T47D (cell line): ENCODE data around the gene MIEN1.
"Not testable (repeated sequence)": the region's sequence is repeated elsewhere in the genome, so short reads cannot be mapped to it uniquely, and the experiment has no call there.

Experiments
- DNase-seq, 2 experiments: peaks; one replicate each; pipeline versions ENCODE4 v3.0.0 to v3.0.0-alpha.2; 2011 to 2012; ENCODE audit warnings: low read depth in 1 of 2, low spot score in 1 of 2
- JUND ChIP-seq: IDR thresholded peaks from 2 replicates; pipeline ENCODE4 v1.6.1; 2012; ENCODE audit warnings: low read depth
- in situ Hi-C: cut with HindIII; loops from 2 replicates; pipeline ENCODE4 v1.10.0; 2016; ENCODE audit warnings: low sequenced_read_pairs, low pct_unique_long_range_greater_than_20kb

The MIEN1 gene

DNA sequence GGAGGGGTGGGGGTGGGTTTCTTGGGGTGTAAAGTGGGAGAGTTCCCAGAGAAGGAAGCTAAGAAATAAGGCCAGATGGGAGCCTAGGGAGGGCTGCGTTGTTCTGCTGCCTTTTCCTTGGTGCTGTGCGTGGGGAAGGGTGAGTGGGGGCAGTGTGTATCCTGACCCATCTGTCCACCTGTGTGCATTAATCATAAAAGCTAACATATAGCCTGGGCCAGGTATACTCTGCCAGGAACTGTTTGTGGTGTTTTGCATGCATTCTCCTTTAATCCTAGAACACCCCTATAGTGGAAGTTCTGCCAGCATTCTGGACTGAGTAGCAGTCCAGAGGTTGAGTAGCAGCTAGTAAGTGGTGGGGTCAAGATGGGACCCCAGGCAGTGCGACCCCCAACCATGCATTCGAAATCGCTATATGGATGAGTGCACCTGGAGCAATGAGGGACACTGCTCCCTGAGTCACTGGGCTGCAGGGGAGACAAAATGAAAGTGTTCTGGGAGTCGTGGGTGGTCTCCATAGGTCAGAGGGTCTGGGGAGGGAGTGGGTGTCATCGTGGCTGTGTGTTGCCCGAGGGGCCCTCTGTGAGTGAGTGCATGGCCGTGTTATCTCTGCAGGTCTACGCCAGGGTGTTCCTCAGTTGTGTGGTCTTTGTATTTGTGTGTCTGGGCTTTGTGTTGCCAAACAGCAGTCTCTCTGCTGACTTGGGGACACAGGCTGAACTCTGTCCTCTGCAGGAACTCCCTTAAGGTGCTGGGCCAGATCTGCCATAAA, 29.1 kb downstream of the MIEN1 start:
- in situ Hi-C loops: no loop called here
- DNase-seq: peak; percentile 62 to 78
- no peak for TF ChIP-seq JUND

DNA sequence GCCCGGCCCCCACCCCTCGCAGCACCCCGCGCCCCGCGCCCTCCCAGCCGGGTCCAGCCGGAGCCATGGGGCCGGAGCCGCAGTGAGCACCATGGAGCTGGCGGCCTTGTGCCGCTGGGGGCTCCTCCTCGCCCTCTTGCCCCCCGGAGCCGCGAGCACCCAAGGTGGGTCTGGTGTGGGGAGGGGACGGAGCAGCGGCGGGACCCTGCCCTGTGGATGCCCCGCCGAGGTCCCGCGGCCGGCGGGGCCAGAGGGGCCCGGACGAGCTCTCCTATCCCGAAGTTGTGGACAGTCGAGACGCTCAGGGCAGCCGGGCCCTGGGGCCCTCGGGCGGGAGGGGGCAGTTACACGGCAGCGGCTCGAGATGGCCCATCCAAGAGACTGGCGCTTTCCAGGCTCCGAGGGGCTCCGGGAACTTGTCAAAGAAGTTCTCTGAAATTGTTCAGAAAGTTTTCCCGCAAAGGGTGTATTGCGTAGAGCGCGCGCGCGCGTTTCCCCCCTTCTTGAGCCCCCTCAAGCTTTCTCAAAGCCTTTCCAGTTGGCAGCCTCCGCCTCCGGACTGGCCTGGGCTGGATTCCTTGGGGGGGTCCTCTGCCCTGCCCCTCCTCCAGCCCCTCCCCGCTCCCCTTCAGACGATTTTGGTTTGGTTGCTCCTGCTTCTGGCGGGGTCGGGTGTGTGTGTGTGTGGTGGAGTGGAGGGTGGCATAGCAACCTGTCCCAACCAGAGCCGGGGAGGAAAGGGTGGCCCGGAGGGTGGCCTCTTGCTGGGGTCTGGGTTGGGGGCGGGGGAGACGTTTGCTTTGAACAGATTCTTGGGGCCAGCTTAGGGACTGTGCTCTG, 30.0 kb downstream of the MIEN1 start:
- in situ Hi-C loops: no loop called here
- peak in 1 of 2 experiments; percentile 39 for DNase-seq
- TF ChIP-seq JUND: no peak

DNA sequence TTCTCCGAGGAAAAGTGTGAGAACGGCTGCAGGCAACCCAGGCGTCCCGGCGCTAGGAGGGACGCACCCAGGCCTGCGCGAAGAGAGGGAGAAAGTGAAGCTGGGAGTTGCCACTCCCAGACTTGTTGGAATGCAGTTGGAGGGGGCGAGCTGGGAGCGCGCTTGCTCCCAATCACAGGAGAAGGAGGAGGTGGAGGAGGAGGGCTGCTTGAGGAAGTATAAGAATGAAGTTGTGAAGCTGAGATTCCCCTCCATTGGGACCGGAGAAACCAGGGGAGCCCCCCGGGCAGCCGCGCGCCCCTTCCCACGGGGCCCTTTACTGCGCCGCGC, 30.5 kb downstream of the MIEN1 start, which contains the start of gene ERBB2:
TSS of gene ERBB2 (plus strand) at position 247 of the 330 bp plus-strand sequence. CDS start 175 bp downstream, outside the sequence.
- DNase-seq: peak; percentile 88 to 95
- in situ Hi-C loops: no loop called here
- no peak for TF ChIP-seq JUND

DNA sequence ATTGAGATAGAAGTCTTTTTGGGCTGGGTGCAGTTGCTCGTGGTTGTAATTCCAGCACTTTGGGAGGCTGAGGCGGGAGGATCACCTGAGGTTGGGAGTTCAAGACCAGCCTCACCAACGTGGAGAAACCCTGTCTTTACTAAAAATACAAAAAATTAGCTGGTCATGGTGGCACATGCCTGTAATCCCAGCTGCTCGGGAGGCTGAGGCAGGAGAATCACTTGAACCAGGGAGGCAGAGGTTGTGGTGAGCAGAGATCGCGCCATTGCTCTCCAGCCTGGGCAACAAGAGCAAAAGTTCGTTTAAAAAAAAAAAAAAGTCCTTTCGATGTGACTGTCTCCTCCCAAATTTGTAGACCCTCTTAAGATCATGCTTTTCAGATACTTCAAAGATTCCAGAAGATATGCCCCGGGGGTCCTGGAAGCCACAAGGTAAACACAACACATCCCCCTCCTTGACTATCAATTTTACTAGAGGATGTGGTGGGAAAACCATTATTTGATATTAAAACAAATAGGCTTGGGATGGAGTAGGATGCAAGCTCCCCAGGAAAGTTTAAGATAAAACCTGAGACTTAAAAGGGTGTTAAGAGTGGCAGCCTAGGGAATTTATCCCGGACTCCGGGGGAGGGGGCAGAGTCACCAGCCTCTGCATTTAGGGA, 31.0 kb downstream of the MIEN1 start:
- not testable (repeated sequence) for DNase-seq

DNA sequence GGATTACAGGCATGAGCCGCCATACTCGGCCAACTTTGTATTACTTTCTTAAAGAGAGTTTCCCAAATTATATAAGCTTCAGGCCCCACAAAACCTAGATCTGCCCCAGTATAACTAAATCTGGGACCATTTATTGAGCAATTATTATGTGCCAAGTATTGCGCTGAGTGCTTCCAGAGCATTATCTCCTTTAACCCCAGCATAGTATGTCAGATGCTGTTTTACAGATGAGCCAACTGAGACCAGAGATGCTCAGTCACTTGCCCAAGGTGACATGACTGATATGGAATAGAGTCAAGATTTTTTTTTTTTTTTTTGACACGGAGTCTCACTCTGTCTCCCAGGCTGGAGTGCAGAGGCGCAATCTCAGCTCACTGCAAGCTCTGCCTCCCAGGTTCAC, 32.4 kb downstream of the MIEN1 start:
- no peak for TF ChIP-seq JUND
- in situ Hi-C loops: no loop called here

More for the DNA sequence above, 31.0 kb downstream of the MIEN1 start:
- in situ Hi-C loops: not testable (repeated sequence)

DNA sequence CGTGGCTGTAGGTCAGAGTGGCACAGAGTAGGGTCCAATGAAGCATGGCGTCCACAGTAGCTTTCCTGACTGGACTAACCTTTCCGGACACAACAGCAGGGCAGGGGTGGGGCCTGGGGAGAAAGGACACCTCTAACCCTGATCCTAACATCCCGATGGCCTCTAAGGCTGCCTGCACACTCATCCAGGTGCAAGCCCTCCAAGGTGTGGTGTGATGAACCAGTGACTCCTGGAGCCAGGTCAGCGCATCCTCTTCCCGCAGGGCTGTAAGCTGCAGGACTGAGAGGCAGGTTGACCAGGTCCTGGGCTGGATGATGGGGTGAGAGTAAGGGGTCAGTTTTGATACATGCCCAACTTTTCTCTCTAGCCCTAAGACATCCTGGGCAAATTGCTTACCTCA, 33.6 kb downstream of the MIEN1 start:
- in situ Hi-C loops: no loop called here
- TF ChIP-seq JUND: no peak
- no peak for DNase-seq

More for the DNA sequence above, 32.4 kb downstream of the MIEN1 start:
- DNase-seq: no peak

DNA sequence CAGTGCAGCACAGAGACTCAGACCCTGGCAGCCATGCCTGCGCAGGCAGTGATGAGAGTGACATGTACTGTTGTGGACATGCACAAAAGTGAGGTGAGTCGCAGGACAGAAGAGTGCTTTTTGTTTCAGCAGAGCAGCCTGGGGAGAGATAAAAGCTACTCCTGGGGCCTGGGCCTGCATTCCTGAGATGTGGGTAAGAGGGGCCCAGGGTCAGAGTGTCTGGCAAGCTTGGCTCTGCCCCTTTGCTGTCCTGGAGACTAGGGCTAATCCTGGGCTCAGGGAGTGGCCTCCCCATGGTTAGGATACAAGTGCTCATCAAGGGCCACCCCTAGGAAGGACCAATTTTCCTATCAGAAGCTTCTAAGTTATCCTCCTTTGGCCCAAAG, 35.2 kb downstream of the MIEN1 start:
- no peak for DNase-seq
- in situ Hi-C loops: no loop called here
- TF ChIP-seq JUND: no peak

DNA sequence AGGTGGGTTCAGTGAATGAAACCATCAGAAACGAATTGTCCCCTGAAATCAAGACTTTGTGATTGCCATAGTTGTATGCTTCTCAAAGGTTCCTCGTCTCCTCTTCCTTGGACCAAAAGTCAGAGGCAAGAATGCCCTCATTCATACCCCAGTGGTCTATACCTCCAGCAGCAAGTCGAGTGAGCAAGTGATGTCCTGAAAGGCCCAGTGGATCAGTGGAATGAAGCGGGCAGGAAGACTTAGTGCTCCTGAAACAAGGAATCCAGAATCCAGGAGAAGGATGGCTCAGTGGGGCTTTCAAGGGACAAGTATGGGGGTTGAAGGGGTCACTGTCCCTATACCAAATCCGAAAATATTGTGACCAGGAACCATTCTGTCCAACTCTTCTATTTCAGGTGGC, 35.7 kb downstream of the MIEN1 start:
- in situ Hi-C loops: no loop called here
- no peak for DNase-seq
- TF ChIP-seq JUND: no peak

DNA sequence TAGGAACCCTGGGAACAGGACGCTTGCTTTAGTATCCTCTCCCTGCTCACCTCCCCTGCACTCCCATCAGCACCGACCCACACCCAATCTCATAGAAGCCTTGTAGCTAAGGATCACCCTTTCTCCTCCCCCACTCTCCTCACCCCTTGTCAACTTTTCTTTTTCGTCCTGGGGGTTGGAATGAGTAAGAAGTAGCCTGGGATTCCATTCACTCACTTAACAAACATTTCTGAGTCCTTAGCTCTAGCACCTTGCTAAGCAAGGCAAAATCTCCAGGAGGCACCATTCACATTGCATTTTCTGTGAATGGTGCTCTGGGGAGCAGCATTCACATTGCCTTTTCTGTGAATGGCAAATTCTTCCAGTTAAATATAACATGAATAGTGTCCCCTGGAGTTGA, 41.4 kb downstream of the MIEN1 start:
- no peak for DNase-seq
- in situ Hi-C loops: no loop called here
- no peak for TF ChIP-seq JUND

DNA sequence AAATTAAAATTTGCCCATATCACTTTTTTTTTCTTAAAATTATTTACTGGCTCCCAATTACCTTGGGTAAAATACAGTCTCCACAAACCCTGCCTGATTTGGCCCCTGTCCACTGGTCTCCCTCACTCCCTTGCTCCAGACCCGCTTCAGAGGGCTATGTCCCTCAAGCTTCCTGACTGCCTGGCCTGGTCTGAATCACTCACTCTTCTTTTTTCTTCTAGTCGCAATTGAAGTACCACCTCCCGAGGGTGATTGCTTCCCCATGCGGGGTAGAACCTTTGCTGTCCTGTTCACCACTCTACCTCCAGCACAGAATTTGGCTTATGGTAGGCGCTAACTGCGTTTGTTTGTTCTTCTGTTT, 41.9 kb downstream of the MIEN1 start:
- in situ Hi-C loops: no loop called here
- TF ChIP-seq JUND: no peak
- DNase-seq: no peak

DNA sequence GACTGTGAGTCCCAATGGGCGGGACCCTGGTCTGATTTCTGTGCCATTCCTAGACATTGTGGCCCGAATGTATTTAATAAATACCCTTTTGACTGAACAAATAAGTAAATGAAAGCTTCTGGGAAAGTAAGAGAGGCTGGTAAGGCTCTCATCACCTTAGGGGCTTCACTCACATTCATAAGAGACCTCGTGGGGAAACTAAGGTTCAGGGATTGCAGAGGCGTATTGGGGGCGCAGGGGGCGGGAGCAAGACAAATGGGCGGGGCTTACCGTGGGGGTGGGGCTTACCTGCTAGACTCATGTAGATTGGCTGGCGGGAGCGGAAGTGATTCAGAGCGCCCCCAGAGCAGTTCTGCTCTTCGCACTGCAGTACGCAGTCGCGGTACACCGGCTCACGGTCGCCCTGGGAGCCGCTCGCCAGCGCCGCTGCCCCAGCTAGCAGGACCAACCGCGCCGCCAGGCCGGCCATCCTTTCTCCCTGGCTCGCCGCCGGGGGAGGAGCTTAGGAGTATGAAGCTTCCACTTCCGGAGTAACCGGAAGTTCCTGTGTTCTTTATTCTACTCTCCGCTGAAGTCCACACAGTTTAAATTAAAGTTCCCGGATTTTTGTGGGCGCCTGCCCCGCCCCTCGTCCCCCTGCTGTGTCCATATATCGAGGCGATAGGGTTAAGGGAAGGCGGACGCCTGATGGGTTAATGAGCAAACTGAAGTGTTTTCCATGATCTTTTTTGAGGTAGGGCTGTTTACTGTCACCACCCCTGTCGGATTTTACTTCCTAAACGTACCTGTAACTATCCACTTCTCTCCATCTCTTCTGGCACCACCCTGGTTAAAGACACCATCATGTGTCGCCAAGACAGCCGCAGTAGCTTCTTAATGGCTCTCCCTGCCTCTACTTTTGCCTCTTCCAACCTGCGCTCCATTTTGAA, 42.5 kb downstream of the MIEN1 start, which contains the start of gene PGAP3:
TSS of gene PGAP3 (minus strand) at position 512 of the 929 bp plus-strand sequence. CDS start at position 469, 43 bp downstream.
- TF ChIP-seq JUND: no peak
- in situ Hi-C loops: no loop called here
- DNase-seq: peak; percentile 92 to 97

DNA sequence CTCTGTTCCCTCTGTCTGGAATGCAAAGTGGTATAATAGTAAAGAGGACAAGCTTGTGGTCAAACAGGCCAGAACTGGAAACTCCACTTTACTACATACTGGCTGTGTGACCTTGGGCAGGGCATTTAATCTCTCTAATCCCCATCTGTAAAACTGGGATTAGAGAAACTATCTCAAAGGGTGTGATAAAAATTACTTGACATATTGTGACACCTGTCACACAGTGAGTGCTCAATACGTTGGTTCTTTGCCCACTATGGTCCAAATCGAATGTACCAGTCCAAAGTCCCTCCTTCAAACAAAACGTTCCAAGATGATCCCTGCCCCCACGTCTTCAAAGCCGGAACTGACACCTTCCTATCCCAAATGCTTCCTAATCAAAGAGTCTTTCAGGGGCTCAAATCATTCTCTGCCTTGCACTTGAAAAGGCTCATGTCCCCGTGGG, 43.2 kb downstream of the MIEN1 start:
- DNase-seq: peak in 1 of 2 experiments; percentile 85
- in situ Hi-C loops: no loop called here
- no peak for TF ChIP-seq JUND
